GM12873 (cell line): Measurements from ENCODE around the gene SPTAN1.

Experiments
- CTCF ChIP-seq: IDR thresholded peaks from 2 replicates; pipeline ENCODE4 v1.5.1; 2012; ENCODE audit warnings: low read depth, mild to moderate bottlenecking, moderate library complexity, low read length, control low read depth; ENCODE audit not compliant: insufficient read depth; ENCODE audit errors: missing control alignments

Gene SPTAN1

GRCh38 chr9:128636024-128636390 is 83.6 kb downstream of the SPTAN1 start:
- no peak for TF ChIP-seq CTCF

- TF ChIP-seq CTCF = no peak
Observed at GRCh38 chr9:128636556-128637530, 84.5 kb downstream of the SPTAN1 start.

GRCh38 chr9:128637656-128638055 is 85.3 kb downstream of the SPTAN1 start:
- no peak for TF ChIP-seq CTCF

GRCh38 chr9:128638580-128638979 is 86.2 kb downstream of the SPTAN1 start:
- no peak for TF ChIP-seq CTCF

- TF ChIP-seq CTCF = no peak
Observed at GRCh38 chr9:128640603-128641002, 88.2 kb downstream of the SPTAN1 start.

- no peak for TF ChIP-seq CTCF
Observed at GRCh38 chr9:128642675-128643245, 90.4 kb downstream of the SPTAN1 start.

- no peak for TF ChIP-seq CTCF
Observed at GRCh38 chr9:128643519-128644300, 91.3 kb downstream of the SPTAN1 start.
